Measurements from ENCODE around the gene NELL2.

NELL2 gene

DNA sequence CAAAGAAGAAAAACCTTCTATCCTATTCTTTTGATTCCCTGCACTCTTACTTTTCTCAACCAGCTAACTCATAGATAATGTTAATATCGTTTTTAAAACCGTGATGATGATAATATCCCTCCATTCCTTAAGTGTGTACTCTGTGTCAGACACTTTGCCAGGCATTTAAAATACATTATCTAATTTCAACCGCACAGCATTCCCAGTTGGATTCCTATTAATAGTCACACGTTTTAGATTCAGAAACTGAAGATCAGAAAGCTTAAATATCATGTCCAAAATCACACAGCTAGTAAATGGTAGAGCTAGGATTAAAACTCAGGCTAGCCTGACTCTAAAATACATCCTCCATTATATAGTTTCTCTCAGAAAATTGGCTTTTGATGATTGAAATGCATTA, 366.0 kb downstream of the NELL2 start:
- Histone ChIP-seq H3K4me3 (ENCODE audit: low read length in 2 of 2) (no peak overlapping the region), H3K9ac (ENCODE audit: low read depth in 1 of 2, low read length in 2 of 2) (no peak overlapping the region), H3K27me3 (ENCODE audit: control insufficient read depth in 2 of 2, insufficient read depth in 2 of 2, low read length in 2 of 2) (no peaks in the 10 kb centered on the region), H3K9me3 (ENCODE audit: control insufficient read depth in 2 of 2, low read length in 2 of 2) (no peaks in the 10 kb centered on the region), H3K4me1 (ENCODE audit: control insufficient read depth in 2 of 2, insufficient read depth in 2 of 2, low read length in 2 of 2) (no peaks in the 10 kb centered on the region), H3K36me3 (ENCODE audit: control insufficient read depth in 2 of 2, insufficient read depth in 2 of 2, low read length in 2 of 2) (no peaks in the 10 kb centered on the region), H3K27ac (ENCODE audit: low read depth in 2 of 2, low read length in 2 of 2) (no peak overlapping the region)

DNA sequence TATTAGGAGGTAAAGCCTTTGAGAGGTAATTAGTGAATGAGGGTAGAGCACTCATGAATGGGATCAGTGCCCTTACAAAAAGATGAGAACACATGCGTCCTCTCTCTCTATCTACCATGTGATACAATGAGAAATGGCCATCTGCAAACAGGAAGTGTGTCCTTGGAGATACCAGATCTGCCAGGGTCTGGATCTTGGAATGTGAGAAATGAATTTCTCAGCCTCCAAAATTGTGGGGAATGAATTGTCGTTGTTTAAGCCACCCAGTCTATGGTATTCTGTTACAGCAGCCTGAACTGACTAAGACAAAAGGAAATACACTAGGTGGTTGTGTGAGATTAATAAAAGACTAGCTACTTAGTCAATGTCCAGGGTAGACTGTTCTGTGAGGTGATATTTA, 366.6 kb downstream of the NELL2 start:
- H3K27ac ChIP-seq (ENCODE audit: low read depth in 2 of 2, low read length in 2 of 2): no peak overlapping the region
- H3K4me1 ChIP-seq (ENCODE audit: control insufficient read depth in 2 of 2, insufficient read depth in 2 of 2, low read length in 2 of 2): no peaks in the 10 kb centered on the region
- H3K27me3 ChIP-seq (ENCODE audit: control insufficient read depth in 2 of 2, insufficient read depth in 2 of 2, low read length in 2 of 2): no peaks in the 10 kb centered on the region
- H3K4me3 ChIP-seq (ENCODE audit: low read length in 2 of 2): no peak overlapping the region
- H3K9ac ChIP-seq (ENCODE audit: low read depth in 1 of 2, low read length in 2 of 2): no peak overlapping the region
- no peaks in the 10 kb centered on the region for H3K36me3 ChIP-seq (ENCODE audit: control insufficient read depth in 2 of 2, insufficient read depth in 2 of 2, low read length in 2 of 2)
- no peaks in the 10 kb centered on the region for H3K9me3 ChIP-seq (ENCODE audit: control insufficient read depth in 2 of 2, low read length in 2 of 2)

DNA sequence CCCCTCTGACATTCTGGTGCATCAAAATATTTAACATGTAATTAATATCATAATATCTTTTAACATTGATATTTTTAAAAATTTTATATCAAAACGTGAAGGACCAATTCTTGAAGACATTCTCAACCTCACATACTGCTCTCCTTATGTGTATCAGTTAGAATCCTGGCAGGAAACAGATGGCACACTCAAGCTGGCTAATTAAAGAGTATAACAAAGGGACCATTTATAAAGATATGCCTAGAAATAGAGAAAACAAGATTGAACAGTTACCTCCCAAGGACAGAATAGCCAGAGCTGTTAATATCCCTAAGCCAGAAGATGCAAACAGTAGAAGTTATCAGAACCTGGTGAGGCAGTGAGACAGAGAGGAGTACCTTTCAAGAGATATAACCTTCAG, 368.7 kb downstream of the NELL2 start:
- H3K4me1 ChIP-seq (ENCODE audit: control insufficient read depth in 2 of 2, insufficient read depth in 2 of 2, low read length in 2 of 2): no peaks in the 10 kb centered on the region
- H3K9ac ChIP-seq (ENCODE audit: low read depth in 1 of 2, low read length in 2 of 2): no peak overlapping the region
- no peaks in the 10 kb centered on the region for H3K9me3 ChIP-seq (ENCODE audit: control insufficient read depth in 2 of 2, low read length in 2 of 2)
- no peak overlapping the region for H3K27ac ChIP-seq (ENCODE audit: low read depth in 2 of 2, low read length in 2 of 2)
- no peaks in the 10 kb centered on the region for H3K27me3 ChIP-seq (ENCODE audit: control insufficient read depth in 2 of 2, insufficient read depth in 2 of 2, low read length in 2 of 2)
- no peaks in the 10 kb centered on the region for H3K36me3 ChIP-seq (ENCODE audit: control insufficient read depth in 2 of 2, insufficient read depth in 2 of 2, low read length in 2 of 2)
- no peak overlapping the region for H3K4me3 ChIP-seq (ENCODE audit: low read length in 2 of 2)

DNA sequence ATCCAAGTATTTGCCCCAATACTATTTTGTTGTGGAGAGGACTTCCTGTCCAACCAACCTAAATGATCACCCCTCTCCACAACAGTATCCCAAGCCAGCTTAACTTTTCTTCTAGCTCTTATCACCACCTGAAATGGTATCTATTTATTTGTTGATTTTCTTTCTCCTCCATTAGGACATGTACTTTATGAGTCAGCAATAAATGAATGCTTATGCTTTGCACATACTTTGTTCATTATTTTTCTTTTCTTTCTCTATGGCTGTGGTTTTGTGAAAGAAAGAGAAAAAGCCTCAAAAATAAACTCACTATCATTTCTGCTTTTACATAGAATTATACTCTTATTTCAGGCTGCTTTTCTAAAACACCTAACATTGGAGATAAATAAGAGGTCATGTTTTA, 371.3 kb downstream of the NELL2 start:
- H3K9ac ChIP-seq (ENCODE audit: low read depth in 1 of 2, low read length in 2 of 2): no peak overlapping the region
- H3K4me1 ChIP-seq (ENCODE audit: control insufficient read depth in 2 of 2, insufficient read depth in 2 of 2, low read length in 2 of 2): no peaks in the 10 kb centered on the region
- no peak overlapping the region for H3K27ac ChIP-seq (ENCODE audit: low read depth in 2 of 2, low read length in 2 of 2)
- no peaks in the 10 kb centered on the region for H3K9me3 ChIP-seq (ENCODE audit: control insufficient read depth in 2 of 2, low read length in 2 of 2)
- H3K27me3 ChIP-seq (ENCODE audit: control insufficient read depth in 2 of 2, insufficient read depth in 2 of 2, low read length in 2 of 2): no peaks in the 10 kb centered on the region
- no peak overlapping the region for H3K4me3 ChIP-seq (ENCODE audit: low read length in 2 of 2)
- H3K36me3 ChIP-seq (ENCODE audit: control insufficient read depth in 2 of 2, insufficient read depth in 2 of 2, low read length in 2 of 2): no peaks in the 10 kb centered on the region

DNA sequence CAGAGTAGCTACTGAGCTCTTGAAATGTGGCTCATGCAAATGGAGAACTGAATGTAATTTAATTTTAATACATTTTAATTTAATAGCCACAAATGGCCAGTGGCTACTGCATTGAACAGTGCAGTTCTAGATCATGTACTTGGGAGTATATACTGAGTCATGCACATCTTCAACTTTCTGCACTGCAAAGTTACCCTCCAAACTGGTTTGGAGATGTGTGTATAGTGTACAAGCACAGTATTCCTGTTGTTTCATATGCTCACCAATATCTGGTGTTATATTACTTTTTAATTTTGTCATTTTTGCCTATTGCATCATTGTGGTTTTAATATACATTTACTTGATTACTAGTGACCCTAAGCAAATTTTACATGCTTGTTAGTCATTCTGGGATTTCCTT, 372.8 kb downstream of the NELL2 start:
- Histone ChIP-seq H3K4me1 (ENCODE audit: control insufficient read depth in 2 of 2, insufficient read depth in 2 of 2, low read length in 2 of 2) (no peaks in the 10 kb centered on the region), H3K27me3 (ENCODE audit: control insufficient read depth in 2 of 2, insufficient read depth in 2 of 2, low read length in 2 of 2) (no peaks in the 10 kb centered on the region)

DNA sequence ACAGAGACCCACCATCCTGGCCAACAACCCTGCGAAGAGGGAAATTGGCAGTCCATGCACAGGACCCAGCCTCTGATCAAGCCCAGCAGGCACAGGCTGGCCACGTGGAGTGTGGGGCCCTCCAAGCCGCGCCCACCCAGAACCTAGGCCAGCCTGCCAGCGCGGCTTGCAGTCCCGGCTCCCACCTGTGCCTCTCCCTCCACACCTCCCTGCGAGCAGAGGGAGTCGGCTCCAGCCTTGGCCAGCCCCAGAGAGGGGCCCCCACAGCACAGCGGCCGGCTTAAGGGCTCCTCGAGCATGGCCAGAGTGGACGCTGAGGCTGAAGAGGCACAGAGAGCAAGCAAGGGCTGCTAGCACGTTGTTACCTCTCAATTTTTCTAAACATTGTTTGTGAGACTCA, 373.4 kb downstream of the NELL2 start:
- Histone ChIP-seq H3K9ac (ENCODE audit: low read depth in 1 of 2, low read length in 2 of 2) (no peak overlapping the region), H3K27me3 (ENCODE audit: control insufficient read depth in 2 of 2, insufficient read depth in 2 of 2, low read length in 2 of 2) (no peaks in the 10 kb centered on the region), H3K4me3 (ENCODE audit: low read length in 2 of 2) (no peak overlapping the region), H3K27ac (ENCODE audit: low read depth in 2 of 2, low read length in 2 of 2) (no peak overlapping the region), H3K4me1 (ENCODE audit: control insufficient read depth in 2 of 2, insufficient read depth in 2 of 2, low read length in 2 of 2) (no peaks in the 10 kb centered on the region), H3K9me3 (ENCODE audit: control insufficient read depth in 2 of 2, low read length in 2 of 2) (no peaks in the 10 kb centered on the region), H3K36me3 (ENCODE audit: control insufficient read depth in 2 of 2, insufficient read depth in 2 of 2, low read length in 2 of 2) (no peaks in the 10 kb centered on the region)

More for the DNA sequence above, 372.8 kb downstream of the NELL2 start:
- no peak overlapping the region for H3K4me3 ChIP-seq (ENCODE audit: low read length in 2 of 2)
- H3K9ac ChIP-seq (ENCODE audit: low read depth in 1 of 2, low read length in 2 of 2): no peak overlapping the region
- no peaks in the 10 kb centered on the region for H3K9me3 ChIP-seq (ENCODE audit: control insufficient read depth in 2 of 2, low read length in 2 of 2)
- H3K36me3 ChIP-seq (ENCODE audit: control insufficient read depth in 2 of 2, insufficient read depth in 2 of 2, low read length in 2 of 2): no peaks in the 10 kb centered on the region
- H3K27ac ChIP-seq (ENCODE audit: low read depth in 2 of 2, low read length in 2 of 2): no peak overlapping the region

DNA sequence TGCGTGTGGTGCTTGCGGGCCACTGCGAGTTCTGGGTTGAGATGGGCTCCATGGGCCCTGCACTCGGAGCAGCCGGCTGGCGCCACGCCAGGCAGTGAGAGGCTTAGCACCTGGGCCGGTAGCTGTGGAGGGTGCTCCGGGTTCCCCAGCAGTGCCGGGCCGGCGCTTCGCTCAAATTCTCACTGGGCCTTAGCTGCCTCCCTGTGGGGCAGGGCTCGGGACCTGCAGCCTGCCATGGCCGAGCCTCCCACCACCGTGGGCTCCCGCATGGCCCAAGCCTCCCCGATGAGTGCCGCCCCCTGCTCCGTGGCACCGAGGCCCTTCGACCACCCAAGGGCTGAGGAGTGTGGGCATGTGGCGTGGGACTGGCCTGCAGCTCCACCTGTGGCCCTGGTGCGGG, 375.7 kb downstream of the NELL2 start:
- Histone ChIP-seq H3K4me1 (ENCODE audit: control insufficient read depth in 2 of 2, insufficient read depth in 2 of 2, low read length in 2 of 2) (no peaks in the 10 kb centered on the region), H3K36me3 (ENCODE audit: control insufficient read depth in 2 of 2, insufficient read depth in 2 of 2, low read length in 2 of 2) (no peaks in the 10 kb centered on the region), H3K4me3 (ENCODE audit: low read length in 2 of 2) (no peak overlapping the region), H3K27ac (ENCODE audit: low read depth in 2 of 2, low read length in 2 of 2) (no peak overlapping the region), H3K9ac (ENCODE audit: low read depth in 1 of 2, low read length in 2 of 2) (no peak overlapping the region), H3K9me3 (ENCODE audit: control insufficient read depth in 2 of 2, low read length in 2 of 2) (no peaks in the 10 kb centered on the region), H3K27me3 (ENCODE audit: control insufficient read depth in 2 of 2, insufficient read depth in 2 of 2, low read length in 2 of 2) (no peaks in the 10 kb centered on the region)

DNA sequence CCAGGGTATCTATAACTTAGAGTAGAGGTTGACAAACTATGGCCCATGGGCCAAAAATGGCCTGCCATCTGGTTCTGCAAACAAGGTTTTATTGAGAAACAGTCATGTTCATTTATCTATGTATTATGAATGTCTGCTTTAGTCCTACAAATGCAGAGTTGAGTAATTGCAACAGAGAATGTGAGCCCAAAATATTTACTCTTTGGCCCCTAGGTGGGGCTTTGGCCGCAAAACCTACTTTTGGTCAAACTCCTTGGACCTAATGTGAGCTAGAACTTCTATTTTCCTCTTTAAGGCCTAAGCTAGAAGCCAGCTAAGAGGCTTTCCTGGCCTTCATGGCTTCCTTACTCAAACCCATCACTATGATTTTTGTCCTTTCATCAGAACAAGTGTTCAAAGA, 379.1 kb downstream of the NELL2 start:
- Histone ChIP-seq H3K4me3 (ENCODE audit: low read length in 2 of 2) (no peak overlapping the region), H3K27ac (ENCODE audit: low read depth in 2 of 2, low read length in 2 of 2) (no peak overlapping the region), H3K9me3 (ENCODE audit: control insufficient read depth in 2 of 2, low read length in 2 of 2) (no peaks in the 10 kb centered on the region), H3K4me1 (ENCODE audit: control insufficient read depth in 2 of 2, insufficient read depth in 2 of 2, low read length in 2 of 2) (no peaks in the 10 kb centered on the region), H3K9ac (ENCODE audit: low read depth in 1 of 2, low read length in 2 of 2) (no peak overlapping the region), H3K27me3 (ENCODE audit: control insufficient read depth in 2 of 2, insufficient read depth in 2 of 2, low read length in 2 of 2) (no peaks in the 10 kb centered on the region), H3K36me3 (ENCODE audit: control insufficient read depth in 2 of 2, insufficient read depth in 2 of 2, low read length in 2 of 2) (no peaks in the 10 kb centered on the region)

DNA sequence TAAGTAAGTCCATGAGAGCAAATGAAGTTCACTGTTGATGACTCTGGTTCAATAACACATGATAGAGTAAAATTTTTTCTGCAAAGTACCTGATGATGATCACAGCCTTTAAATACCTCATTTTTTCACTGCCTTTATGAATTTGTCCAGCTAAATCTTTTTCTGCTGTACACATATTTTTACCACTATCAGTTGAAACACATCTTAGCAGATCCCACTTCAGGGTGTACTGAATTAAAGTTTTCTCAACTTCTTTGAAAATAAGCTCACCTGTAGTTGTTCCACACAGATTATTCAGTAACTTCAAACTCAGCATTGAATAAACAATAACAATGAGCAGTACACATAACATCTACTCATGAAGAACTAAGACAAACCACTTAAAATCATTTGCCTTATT, 385.9 kb downstream of the NELL2 start:
- no peaks in the 10 kb centered on the region for H3K9me3 ChIP-seq (ENCODE audit: control insufficient read depth in 2 of 2, low read length in 2 of 2)
- no peaks in the 10 kb centered on the region for H3K36me3 ChIP-seq (ENCODE audit: control insufficient read depth in 2 of 2, insufficient read depth in 2 of 2, low read length in 2 of 2)
- no peak overlapping the region for H3K9ac ChIP-seq (ENCODE audit: low read depth in 1 of 2, low read length in 2 of 2)
- H3K4me1 ChIP-seq (ENCODE audit: control insufficient read depth in 2 of 2, insufficient read depth in 2 of 2, low read length in 2 of 2): no peaks in the 10 kb centered on the region
- H3K27me3 ChIP-seq (ENCODE audit: control insufficient read depth in 2 of 2, insufficient read depth in 2 of 2, low read length in 2 of 2): no peaks in the 10 kb centered on the region
- no peak overlapping the region for H3K27ac ChIP-seq (ENCODE audit: low read depth in 2 of 2, low read length in 2 of 2)
- no peak overlapping the region for H3K4me3 ChIP-seq (ENCODE audit: low read length in 2 of 2)

DNA sequence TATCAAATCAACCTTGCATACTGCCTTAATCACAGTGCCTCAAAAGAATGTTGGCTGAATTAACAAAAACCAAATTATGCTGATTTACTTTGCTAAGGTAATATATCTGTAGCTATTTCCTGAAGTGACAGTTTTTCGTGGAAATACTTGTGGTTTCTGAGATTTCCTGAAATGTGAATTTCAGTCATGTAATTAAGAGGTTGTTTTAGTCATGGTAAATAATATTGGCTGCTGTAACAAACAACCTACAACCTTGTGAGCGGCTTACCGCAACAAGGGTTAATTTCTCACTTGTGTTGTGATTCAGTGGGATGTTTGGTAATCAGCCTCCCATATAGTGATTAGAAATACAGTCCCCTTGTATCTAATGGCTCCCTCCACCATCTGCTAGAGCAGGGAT, 387.9 kb downstream of the NELL2 start:
- no peak overlapping the region for H3K27ac ChIP-seq (ENCODE audit: low read depth in 2 of 2, low read length in 2 of 2)
- H3K36me3 ChIP-seq (ENCODE audit: control insufficient read depth in 2 of 2, insufficient read depth in 2 of 2, low read length in 2 of 2): no peaks in the 10 kb centered on the region
- H3K27me3 ChIP-seq (ENCODE audit: control insufficient read depth in 2 of 2, insufficient read depth in 2 of 2, low read length in 2 of 2): no peaks in the 10 kb centered on the region
- H3K9ac ChIP-seq (ENCODE audit: low read depth in 1 of 2, low read length in 2 of 2): no peak overlapping the region
- H3K9me3 ChIP-seq (ENCODE audit: control insufficient read depth in 2 of 2, low read length in 2 of 2): no peaks in the 10 kb centered on the region
- H3K4me1 ChIP-seq (ENCODE audit: control insufficient read depth in 2 of 2, insufficient read depth in 2 of 2, low read length in 2 of 2): no peaks in the 10 kb centered on the region
- no peak overlapping the region for H3K4me3 ChIP-seq (ENCODE audit: low read length in 2 of 2)

DNA sequence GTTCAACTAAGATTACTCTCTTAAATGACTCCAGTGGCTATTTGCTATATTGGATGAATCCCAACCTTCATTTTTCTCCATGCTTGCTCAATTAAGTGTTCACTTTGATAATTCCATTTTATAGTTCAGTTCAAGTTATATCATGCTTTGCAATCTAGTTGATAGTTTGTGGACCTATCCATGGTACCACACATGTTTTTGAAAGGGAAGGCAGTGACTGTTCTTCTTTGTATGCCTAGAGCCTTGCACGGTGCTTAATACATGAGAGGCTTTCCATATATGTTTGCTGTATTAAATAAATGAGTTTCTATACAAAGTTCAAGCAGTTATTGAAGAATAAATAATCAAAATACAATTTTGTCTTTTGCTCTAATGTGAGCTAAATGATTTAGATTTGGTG, 391.3 kb downstream of the NELL2 start:
- Histone ChIP-seq H3K27me3 (ENCODE audit: control insufficient read depth in 2 of 2, insufficient read depth in 2 of 2, low read length in 2 of 2) (no peaks in the 10 kb centered on the region), H3K4me3 (ENCODE audit: low read length in 2 of 2) (no peak overlapping the region), H3K9me3 (ENCODE audit: control insufficient read depth in 2 of 2, low read length in 2 of 2) (peaks cover 0 to 2% of the 10 kb centered on the region in 2 donors), H3K4me1 (ENCODE audit: control insufficient read depth in 2 of 2, insufficient read depth in 2 of 2, low read length in 2 of 2) (no peaks in the 10 kb centered on the region), H3K27ac (ENCODE audit: low read depth in 2 of 2, low read length in 2 of 2) (no peak overlapping the region), H3K9ac (ENCODE audit: low read depth in 1 of 2, low read length in 2 of 2) (no peak overlapping the region), H3K36me3 (ENCODE audit: control insufficient read depth in 2 of 2, insufficient read depth in 2 of 2, low read length in 2 of 2) (no peaks in the 10 kb centered on the region)

All from mucosa of rectum (tissue), 2 donors.